Measurements from ENCODE around the gene GPT2.
A peak's percentile ranks its signal among the peaks of the same experiment; 100 is the strongest.

The GPT2 gene

GRCh38 chr16:46897471-46897870 is 13.3 kb downstream of the GPT2 start:
- no peak for DNase-seq

GRCh38 chr16:46898006-46898405 is 13.8 kb downstream of the GPT2 start:
- no peak for DNase-seq

GRCh38 chr16:46899443-46900143 is 15.4 kb downstream of the GPT2 start:
- no peak for DNase-seq

GRCh38 chr16:46900455-46901235 is 16.5 kb downstream of the GPT2 start:
- no peak for DNase-seq

- no peak for DNase-seq
These were observed 17.5 kb downstream of the GPT2 start for GRCh38 chr16:46901709-46902108.

GRCh38 chr16:46903255-46903905 is 19.2 kb downstream of the GPT2 start:
- DNase-seq, result no peak

GRCh38 chr16:46904471-46904870 is 20.3 kb downstream of the GPT2 start:
- no peak for DNase-seq

- no peak for DNase-seq
These were observed 22.3 kb downstream of the GPT2 start for GRCh38 chr16:46906360-46907060.

- no peak for DNase-seq
These were observed 23.1 kb downstream of the GPT2 start for GRCh38 chr16:46907061-46907774.

GRCh38 chr16:46908540-46909372 is 24.6 kb downstream of the GPT2 start:
- DNase-seq, result peak; percentile 61 to 71

GRCh38 chr16:46911038-46911437 is 26.9 kb downstream of the GPT2 start:
- DNase-seq, result no peak

- no peak for DNase-seq
These were observed 27.5 kb downstream of the GPT2 start for GRCh38 chr16:46911650-46912049.

GRCh38 chr16:46914556-46915201 is 30.5 kb downstream of the GPT2 start:
- DNase-seq, result peak in 1 of 2 experiments; percentile 61

GRCh38 chr16:46915483-46916025 is 31.4 kb downstream of the GPT2 start:
- DNase-seq, result no peak

GRCh38 chr16:46916980-46917379 is 32.8 kb downstream of the GPT2 start:
- DNase-seq, result no peak

- no peak for DNase-seq
These were observed 34.2 kb downstream of the GPT2 start for GRCh38 chr16:46918400-46918799.

GRCh38 chr16:46918905-46919792 is 35.0 kb downstream of the GPT2 start:
- DNase-seq, result no peak

- DNase-seq, result no peak
These were observed 36.4 kb downstream of the GPT2 start for GRCh38 chr16:46920402-46921068.

GRCh38 chr16:46922239-46922638 is 38.1 kb downstream of the GPT2 start:
- DNase-seq, result no peak
